Activated T-cell treated with anti-CD3 and anti-CD28 coated beads, Interleukin-2, amount 50 U/mL, for 4 hours (primary cell): ENCODE measurements around the gene FOXRED1. TPM values are rescaled to one million over a fixed set of nuclear protein-coding genes. Genes with fewer than 3 reads are reported as not detected.

Experiments used
- ATAC-seq, 2 donors: fragments of 200-7000 bp; cut with Tn5 transposase; one replicate each; pipeline ENCODE4 v1.10.0; 2021
- DNase-seq: peaks from one replicate; pipeline ENCODE4 v3.0.0-alpha.2; 2020
- H3K27me3 Mint-ChIP-seq: one replicate; pipeline ENCODE4 v1.8.0; 2021; ENCODE audit warnings: low read depth, mixed read lengths
- H3K36me3 Mint-ChIP-seq: one replicate; pipeline ENCODE4 v1.8.0; 2022; ENCODE audit warnings: mixed read lengths; ENCODE audit not compliant: insufficient read depth
- H3K4me1 Mint-ChIP-seq: one replicate; pipeline ENCODE4 v1.8.0; 2021; ENCODE audit warnings: low read depth, mixed read lengths
- H3K4me3 Mint-ChIP-seq: one replicate; pipeline ENCODE4 v1.8.0; 2021; ENCODE audit warnings: mild to moderate bottlenecking, moderate library complexity, mixed read lengths
- H3K9me3 Mint-ChIP-seq: one replicate; pipeline ENCODE4 v1.8.0; 2021; ENCODE audit warnings: mixed read lengths
- total RNA-seq, 3 donors: library from RNA; stranded (reverse); gene quantifications; one replicate each; pipeline ENCODE4 v1.2.1, GENCODE V29; 2021

The FOXRED1 gene
- total RNA-seq, 3 donors from 2014 or later, result 51.2 to 55.5 (median 51.4) TPM

GRCh38 chr11:126256216-126256615 lies 12.7 kb upstream of the FOXRED1 start:
- no peaks in the 10 kb centered on the region for H3K27me3 Mint-ChIP-seq
- no peak for DNase-seq
- ATAC-seq, result no peak
- no peaks in the 10 kb centered on the region for H3K4me1 Mint-ChIP-seq
- H3K4me3 Mint-ChIP-seq, result no peak overlapping the region
- peaks cover 17% of the 10 kb centered on the region for H3K36me3 Mint-ChIP-seq
- H3K9me3 Mint-ChIP-seq, result no peaks in the 10 kb centered on the region

GRCh38 chr11:126257144-126257543 lies 11.8 kb upstream of the FOXRED1 start:
- H3K9me3 Mint-ChIP-seq, result no peaks in the 10 kb centered on the region
- H3K4me3 Mint-ChIP-seq, result no peak overlapping the region
- H3K27me3 Mint-ChIP-seq, result no peaks in the 10 kb centered on the region
- DNase-seq (no peak), ATAC-seq (no peak)
- peaks cover 18% of the 10 kb centered on the region for H3K36me3 Mint-ChIP-seq
- H3K4me1 Mint-ChIP-seq, result no peaks in the 10 kb centered on the region

DNA sequence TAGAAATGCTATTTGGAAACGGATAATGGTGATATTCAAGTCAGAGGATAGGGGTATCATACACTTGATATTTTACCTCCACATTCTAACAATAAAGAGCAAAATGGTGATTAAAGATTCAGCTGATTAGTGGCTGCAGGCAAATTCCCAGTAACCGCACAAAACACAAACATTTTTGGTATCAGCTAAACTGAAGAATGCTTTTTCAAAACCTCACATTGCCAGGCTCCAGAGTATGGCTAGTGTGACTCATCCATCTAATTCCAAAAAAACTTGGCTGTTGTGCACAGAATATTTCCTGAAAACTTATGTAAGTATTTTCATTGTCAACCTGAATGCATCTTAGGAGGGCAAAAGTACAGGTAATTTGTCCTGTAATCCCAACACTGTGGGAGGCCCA lies 11.2 kb upstream of the FOXRED1 start:
- Mint-ChIP-seq H3K4me3 (no peak overlapping the region), H3K27me3 (no peaks in the 10 kb centered on the region), H3K9me3 (no peaks in the 10 kb centered on the region), H3K4me1 (no peaks in the 10 kb centered on the region), H3K36me3 (peaks cover 18% of the 10 kb centered on the region)
- no peak for DNase-seq
- ATAC-seq, result no peak

DNA sequence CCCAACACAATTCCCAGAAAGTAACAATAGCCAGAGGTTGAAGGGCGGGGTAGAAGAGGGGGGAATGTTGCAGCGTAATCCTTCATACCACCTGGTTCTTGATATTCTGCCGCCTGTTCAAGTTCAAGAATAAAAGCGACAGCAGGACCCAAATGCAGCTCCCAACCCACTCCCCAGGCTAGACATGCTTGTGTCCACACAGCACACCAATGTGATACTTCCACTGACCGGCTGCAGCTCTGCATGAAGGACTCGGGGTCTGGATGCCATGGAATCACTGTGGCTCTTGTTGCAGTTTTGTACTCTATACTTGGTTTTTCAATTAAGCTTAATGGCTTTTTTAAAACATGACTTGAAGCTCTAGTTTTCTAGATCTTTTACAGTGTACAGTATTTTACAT lies 6.7 kb upstream of the FOXRED1 start:
- Mint-ChIP-seq H3K9me3 (no peaks in the 10 kb centered on the region), H3K36me3 (peaks cover 53% of the 10 kb centered on the region), H3K4me1 (peaks cover 15% of the 10 kb centered on the region), H3K4me3 (no peak overlapping the region), H3K27me3 (no peaks in the 10 kb centered on the region)
- DNase-seq (no peak), ATAC-seq (no peak)

DNA sequence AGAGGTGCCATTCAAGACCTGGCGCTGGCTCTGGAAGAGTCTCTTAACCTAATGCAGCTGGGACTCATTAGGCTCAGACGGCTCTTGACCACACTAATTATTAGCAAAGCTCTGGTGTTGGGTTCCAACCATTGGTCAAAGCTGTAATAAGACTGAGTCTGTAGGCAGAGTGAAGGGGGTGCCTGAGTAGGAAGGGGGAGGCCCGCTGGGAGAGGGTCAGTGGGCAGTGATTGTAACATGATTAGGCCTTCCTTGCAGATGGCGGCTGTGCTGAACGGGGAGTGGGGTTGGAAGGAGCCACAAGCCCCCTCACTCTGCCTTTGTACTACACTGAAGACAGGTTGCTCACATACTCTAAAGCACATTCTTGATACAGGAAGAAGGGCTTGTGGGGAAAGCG lies 5.5 kb upstream of the FOXRED1 start:
- H3K9me3 Mint-ChIP-seq, result no peaks in the 10 kb centered on the region
- ATAC-seq (no peak), DNase-seq (no peak)
- peaks cover 57% of the 10 kb centered on the region for H3K36me3 Mint-ChIP-seq
- no peak overlapping the region for H3K4me3 Mint-ChIP-seq
- H3K4me1 Mint-ChIP-seq, result peaks cover 24% of the 10 kb centered on the region
- no peaks in the 10 kb centered on the region for H3K27me3 Mint-ChIP-seq

- no peak overlapping the region for H3K4me3 Mint-ChIP-seq
- peaks cover 54% of the 10 kb centered on the region for H3K36me3 Mint-ChIP-seq
- DNase-seq (no peak), ATAC-seq (no peak)
- H3K9me3 Mint-ChIP-seq, result no peaks in the 10 kb centered on the region
- H3K4me1 Mint-ChIP-seq, result peaks cover 35% of the 10 kb centered on the region
- H3K27me3 Mint-ChIP-seq, result no peaks in the 10 kb centered on the region
These were observed 3.1 kb upstream of the FOXRED1 start for GRCh38 chr11:126265811-126266210.

DNA sequence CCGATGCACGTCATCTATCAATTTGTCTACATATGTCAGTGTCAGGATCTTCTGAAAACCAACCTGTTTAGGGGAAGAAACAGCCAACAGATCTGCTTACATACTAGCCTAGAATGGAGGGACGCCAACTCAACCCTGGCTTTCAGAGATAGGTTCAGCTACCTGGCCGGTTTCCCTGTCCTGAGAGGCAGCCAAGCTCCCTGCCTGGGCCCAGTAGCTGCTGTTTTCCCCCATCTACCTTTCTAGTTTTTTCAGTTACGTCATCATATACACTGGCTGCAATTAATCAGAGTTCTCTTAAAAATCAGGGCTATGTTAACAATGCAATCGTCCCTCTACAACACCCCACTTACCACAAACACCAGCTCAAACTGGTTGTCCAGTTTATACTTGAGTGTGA lies 1.3 kb upstream of the FOXRED1 start:
- ATAC-seq (no peak), DNase-seq (no peak)
- peaks cover 47% of the 10 kb centered on the region for H3K36me3 Mint-ChIP-seq
- H3K4me3 Mint-ChIP-seq, result peak overlapping the region; percentile 99
- H3K9me3 Mint-ChIP-seq, result no peaks in the 10 kb centered on the region
- peaks cover 38% of the 10 kb centered on the region for H3K4me1 Mint-ChIP-seq
- no peaks in the 10 kb centered on the region for H3K27me3 Mint-ChIP-seq

GRCh38 chr11:126268361-126268707 lies 620 bp upstream of the FOXRED1 start:
- DNase-seq, result no peak

GRCh38 chr11:126277322-126277721 lies 8.4 kb downstream of the FOXRED1 start:
- Mint-ChIP-seq H3K4me1 (peaks cover 19% of the 10 kb centered on the region), H3K9me3 (no peaks in the 10 kb centered on the region), H3K36me3 (peaks cover 14% of the 10 kb centered on the region), H3K27me3 (no peaks in the 10 kb centered on the region), H3K4me3 (no peak overlapping the region)
- ATAC-seq (no peak), DNase-seq (no peak)

More at GRCh38 chr11:126268361-126268707, 620 bp upstream of the FOXRED1 start:
- peaks cover 38% of the 10 kb centered on the region for H3K4me1 Mint-ChIP-seq
- no peaks in the 10 kb centered on the region for H3K27me3 Mint-ChIP-seq
- H3K36me3 Mint-ChIP-seq, result peaks cover 45% of the 10 kb centered on the region
- peak overlapping the region; percentile 99 for H3K4me3 Mint-ChIP-seq
- H3K9me3 Mint-ChIP-seq, result no peaks in the 10 kb centered on the region
- ATAC-seq, result peak; percentile 0 to 1

DNA sequence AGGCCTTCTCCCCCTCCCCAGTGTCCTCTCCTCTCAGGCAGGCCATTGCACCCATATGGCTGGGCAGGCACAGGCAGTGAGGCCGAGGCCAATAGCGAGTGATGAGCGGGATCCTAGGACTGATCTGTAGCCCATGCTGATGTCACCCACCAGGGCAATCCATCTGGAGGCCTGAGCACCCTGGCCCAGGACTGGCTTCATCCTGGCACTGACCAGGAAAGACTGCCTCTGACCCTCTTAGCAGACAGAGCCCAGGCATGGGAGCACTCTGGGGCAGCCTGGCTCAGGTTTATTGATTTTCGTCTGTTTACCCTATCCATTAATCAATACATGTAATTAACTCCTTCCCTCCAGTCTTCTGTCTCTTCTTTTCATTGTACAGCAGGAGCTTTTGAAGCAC lies 8.8 kb downstream of the FOXRED1 start:
- Mint-ChIP-seq H3K27me3 (no peaks in the 10 kb centered on the region), H3K4me1 (peaks cover 22% of the 10 kb centered on the region), H3K36me3 (peaks cover 14% of the 10 kb centered on the region), H3K4me3 (no peak overlapping the region), H3K9me3 (no peaks in the 10 kb centered on the region)
- DNase-seq, result no peak
- no peak for ATAC-seq

GRCh38 chr11:126279191-126279590 lies 10.2 kb downstream of the FOXRED1 start:
- H3K36me3 Mint-ChIP-seq, result peaks cover 8% of the 10 kb centered on the region
- H3K4me3 Mint-ChIP-seq, result no peak overlapping the region
- no peak for ATAC-seq

GRCh38 chr11:126280595-126280994 lies 11.6 kb downstream of the FOXRED1 start:
- DNase-seq (no peak), ATAC-seq (no peak)
- H3K4me1 Mint-ChIP-seq, result peaks cover 43% of the 10 kb centered on the region
- peak overlapping the region; percentile 45 for H3K4me3 Mint-ChIP-seq
- H3K27me3 Mint-ChIP-seq, result no peaks in the 10 kb centered on the region
- no peaks in the 10 kb centered on the region for H3K9me3 Mint-ChIP-seq
- H3K36me3 Mint-ChIP-seq, result peaks cover 5% of the 10 kb centered on the region

More at GRCh38 chr11:126279191-126279590, 10.2 kb downstream of the FOXRED1 start:
- DNase-seq, result no peak
- H3K9me3 Mint-ChIP-seq, result no peaks in the 10 kb centered on the region
- H3K27me3 Mint-ChIP-seq, result no peaks in the 10 kb centered on the region
- H3K4me1 Mint-ChIP-seq, result peaks cover 30% of the 10 kb centered on the region

DNA sequence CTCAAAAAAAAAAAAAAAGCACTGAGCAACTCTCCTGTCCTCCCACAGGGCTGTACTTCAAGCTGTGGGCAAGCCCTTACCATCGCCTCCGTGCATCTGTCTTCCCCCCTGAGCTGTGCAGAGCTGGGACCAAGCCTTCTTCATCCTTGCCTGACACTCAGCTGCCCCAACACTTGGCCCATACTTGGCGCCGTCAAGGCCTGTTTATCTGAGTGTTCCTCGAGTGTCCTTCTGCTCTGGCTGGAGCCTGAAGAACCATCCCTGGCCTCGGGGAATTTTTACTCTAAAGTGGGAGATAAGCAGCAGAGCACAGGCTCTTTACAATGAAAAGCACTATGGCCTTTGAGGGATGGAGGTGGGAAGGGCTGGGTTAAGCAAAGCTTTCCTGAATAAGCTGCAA lies 12.3 kb downstream of the FOXRED1 start:
- H3K4me3 Mint-ChIP-seq, result peak overlapping the region; percentile 89

GRCh38 chr11:126281666-126282175 lies 12.8 kb downstream of the FOXRED1 start:
- H3K4me3 Mint-ChIP-seq, result peak overlapping the region; percentile 89
- peaks cover 44% of the 10 kb centered on the region for H3K4me1 Mint-ChIP-seq
- H3K36me3 Mint-ChIP-seq, result peaks cover 3% of the 10 kb centered on the region

More for the DNA sequence above, 12.3 kb downstream of the FOXRED1 start:
- peaks cover 44% of the 10 kb centered on the region for H3K4me1 Mint-ChIP-seq
- DNase-seq, result no peak
- H3K36me3 Mint-ChIP-seq, result peaks cover 3% of the 10 kb centered on the region
- H3K27me3 Mint-ChIP-seq, result no peaks in the 10 kb centered on the region
- ATAC-seq, result no peak
- no peaks in the 10 kb centered on the region for H3K9me3 Mint-ChIP-seq

DNA sequence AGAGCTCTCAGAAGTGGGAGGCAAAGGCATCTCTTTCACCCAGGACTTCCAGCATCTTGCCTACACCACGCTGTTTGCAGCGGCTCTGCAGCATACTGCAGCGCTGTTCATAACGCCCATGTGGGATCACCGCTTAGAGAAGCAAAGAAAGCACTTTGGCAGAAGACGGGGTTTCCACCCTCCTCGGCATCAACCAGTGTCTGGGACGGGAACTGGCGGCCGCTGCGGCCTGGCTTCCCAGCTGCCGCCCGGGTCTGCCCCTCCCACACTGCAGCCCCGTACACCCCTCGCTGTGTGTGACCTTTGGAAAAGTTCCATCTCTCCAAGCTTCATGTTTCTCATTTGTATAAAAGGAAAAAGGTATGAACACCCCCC lies 13.4 kb downstream of the FOXRED1 start:
- peaks cover 6% of the 10 kb centered on the region for H3K36me3 Mint-ChIP-seq
- H3K9me3 Mint-ChIP-seq, result no peaks in the 10 kb centered on the region
- H3K4me3 Mint-ChIP-seq, result peak overlapping the region; percentile 89
- peak; percentile 35 for DNase-seq
- H3K4me1 Mint-ChIP-seq, result peaks cover 47% of the 10 kb centered on the region
- H3K27me3 Mint-ChIP-seq, result no peaks in the 10 kb centered on the region
- ATAC-seq, result peak; percentile 38 to 39

More at GRCh38 chr11:126281666-126282175, 12.8 kb downstream of the FOXRED1 start:
- no peak for DNase-seq
- ATAC-seq, result no peak
- no peaks in the 10 kb centered on the region for H3K27me3 Mint-ChIP-seq
- no peaks in the 10 kb centered on the region for H3K9me3 Mint-ChIP-seq
